H9 (cell line): Measurements from ENCODE around the gene DNASE1L3. TPM values are rescaled to one million over a fixed set of nuclear protein-coding genes. Genes with fewer than 3 reads are reported as not detected.

Experiments
- DNase-seq: peaks from one replicate; pipeline ENCODE4 v3.0.0-alpha.2; 2017
- H2AFZ ChIP-seq: one replicate; pipeline ENCODE4 v1.6.1; 2013; ENCODE audit warnings: mild to moderate bottlenecking, low read length, control low read depth, moderate library complexity
- H2AK5ac ChIP-seq: 2 replicates; pipeline ENCODE4 v1.6.1; 2013; ENCODE audit warnings: low read length, control low read depth, mixed read lengths; ENCODE audit not compliant: insufficient read length
- H2BK120ac ChIP-seq: one replicate; pipeline ENCODE4 v1.6.1; 2013; ENCODE audit warnings: low read depth, mild to moderate bottlenecking, low read length, control low read depth, inconsistent platforms; ENCODE audit not compliant: poor library complexity, severe bottlenecking
- H2BK12ac ChIP-seq: 2 replicates; pipeline ENCODE4 v1.6.1; 2013; ENCODE audit warnings: low read length, control low read depth, mixed read lengths, low read depth; ENCODE audit not compliant: insufficient read length
- H2BK15ac ChIP-seq: 2 replicates; pipeline ENCODE4 v1.6.1; 2013; ENCODE audit warnings: low read depth, low read length, control low read depth
- H2BK20ac ChIP-seq: one replicate; pipeline ENCODE4 v1.6.1; 2013; ENCODE audit warnings: low read depth, mild to moderate bottlenecking, low read length, control low read depth, inconsistent platforms; ENCODE audit not compliant: poor library complexity, severe bottlenecking
- H2BK5ac ChIP-seq: 2 replicates; pipeline ENCODE4 v1.6.1; 2013; ENCODE audit warnings: low read length, control low read depth, mixed read lengths; ENCODE audit not compliant: insufficient read length
- H3K14ac ChIP-seq: 2 replicates; pipeline ENCODE4 v1.6.1; 2013; ENCODE audit warnings: low read length, control low read depth; ENCODE audit not compliant: insufficient read depth
- H3K18ac ChIP-seq: 2 replicates; pipeline ENCODE4 v1.6.1; 2013; ENCODE audit warnings: low read depth, mild to moderate bottlenecking, mixed read lengths, low read length, control low read depth; ENCODE audit not compliant: insufficient read length
- H3K23ac ChIP-seq: 2 replicates; pipeline ENCODE4 v1.6.1; 2013; ENCODE audit warnings: low read length, control low read depth, mixed read lengths, low read depth; ENCODE audit not compliant: insufficient read length
- H3K23me2 ChIP-seq: 2 replicates; pipeline ENCODE4 v1.6.1; 2013; ENCODE audit warnings: low read depth, mild to moderate bottlenecking, mixed read lengths, low read length, control low read depth; ENCODE audit not compliant: insufficient read length, poor library complexity, severe bottlenecking
- H3K27ac ChIP-seq: 2 replicates; pipeline ENCODE4 v1.5.1; 2013; ENCODE audit warnings: low read length, control low read depth, mixed read lengths, low read depth; ENCODE audit not compliant: insufficient read length
- H3K27me3 ChIP-seq: 2 replicates; pipeline ENCODE4 v1.6.1; 2013; ENCODE audit warnings: low read length, control low read depth, inconsistent platforms; ENCODE audit not compliant: insufficient read depth
- H3K4ac ChIP-seq: 2 replicates; pipeline ENCODE4 v1.6.1; 2013; ENCODE audit warnings: low read depth, mild to moderate bottlenecking, control low read depth, inconsistent platforms, low read length, moderate library complexity
- H3K4me1 ChIP-seq: 2 replicates; pipeline ENCODE4 v1.6.1; 2013; ENCODE audit warnings: low read length, control low read depth, inconsistent platforms; ENCODE audit not compliant: insufficient read depth
- H3K4me2 ChIP-seq: 2 replicates; pipeline ENCODE4 v1.6.1; 2013; ENCODE audit warnings: low read length, control low read depth, mixed read lengths; ENCODE audit not compliant: insufficient read length, insufficient read depth
- H3K56ac ChIP-seq: 2 replicates; pipeline ENCODE4 v1.6.1; 2013; ENCODE audit warnings: low read depth, mild to moderate bottlenecking, mixed read lengths, low read length, control low read depth; ENCODE audit not compliant: insufficient read length
- H3K79me1 ChIP-seq: 2 replicates; pipeline ENCODE4 v1.6.1; 2013; ENCODE audit warnings: low read depth, mild to moderate bottlenecking, moderate library complexity, low read length, control low read depth, inconsistent platforms; ENCODE audit not compliant: insufficient read depth, poor library complexity, severe bottlenecking
- H3K79me2 ChIP-seq: 2 replicates; pipeline ENCODE4 v1.6.1; 2013; ENCODE audit warnings: low read length, control low read depth, inconsistent platforms; ENCODE audit not compliant: insufficient read depth
- H3K9ac ChIP-seq: 2 replicates; pipeline ENCODE4 v1.6.1; 2013; ENCODE audit warnings: low read length, control low read depth, mixed read lengths; ENCODE audit not compliant: insufficient read length; ENCODE audit errors: extremely low read depth
- H3K9me3 ChIP-seq: one replicate; pipeline ENCODE4 v1.6.1; 2013; ENCODE audit warnings: low read depth, low read length, inconsistent platforms; ENCODE audit not compliant: control insufficient read depth
- H3T11ph ChIP-seq: one replicate; pipeline ENCODE4 v1.6.1; 2013; ENCODE audit warnings: mild to moderate bottlenecking, low read length, control low read depth, inconsistent platforms
- H4K20me1 ChIP-seq: one replicate; pipeline ENCODE4 v1.6.1; 2013; ENCODE audit not compliant: control insufficient read depth, insufficient read length, insufficient read depth
- H4K5ac ChIP-seq: 2 replicates; pipeline ENCODE4 v1.6.1; 2013; ENCODE audit warnings: low read depth, mild to moderate bottlenecking, mixed read lengths, low read length, control low read depth; ENCODE audit not compliant: insufficient read length
- H4K8ac ChIP-seq: replicated peaks from 2 replicates; pipeline ENCODE4 v1.6.1; 2013; ENCODE audit warnings: low read length, control low read depth, mixed read lengths, low read depth; ENCODE audit not compliant: insufficient read length
- H4K91ac ChIP-seq: 2 replicates; pipeline ENCODE4 v1.6.1; 2013; ENCODE audit warnings: low read depth, mild to moderate bottlenecking, moderate library complexity, mixed read lengths, low read length, control low read depth; ENCODE audit not compliant: insufficient read length
- H3K27ac Mint-ChIP-seq, 3 experiments: 2 replicates in 2 of 3; 3 replicates in 1 of 3; pipeline ENCODE4 v1.8.0; 2020 to 2021; ENCODE audit warnings: mixed read lengths in 3 of 3, mild to moderate bottlenecking in 1 of 3, moderate library complexity in 1 of 3
- H3K27me3 Mint-ChIP-seq: 2 replicates; pipeline ENCODE4 v1.8.0; 2021; ENCODE audit warnings: low read depth, mild to moderate bottlenecking, moderate library complexity, mixed read lengths
- H3K36me3 Mint-ChIP-seq, 3 experiments: 2 replicates in 2 of 3; 3 replicates in 1 of 3; pipeline ENCODE4 v1.8.0; 2020 to 2021; ENCODE audit warnings: low read depth in 3 of 3, mixed read lengths in 3 of 3; ENCODE audit not compliant: insufficient read depth in 1 of 3
- H3K4me1 Mint-ChIP-seq, 2 experiments: 2 replicates each; pipeline ENCODE4 v1.8.0; 2020; ENCODE audit warnings: mixed read lengths in 2 of 2
- H3K4me3 Mint-ChIP-seq, 2 experiments: 2 replicates in 1 of 2; 3 replicates in 1 of 2; pipeline ENCODE4 v1.8.0; 2020 to 2021; ENCODE audit warnings: mild to moderate bottlenecking in 2 of 2, mixed read lengths in 2 of 2, moderate library complexity in 1 of 2
- H3K9me3 Mint-ChIP-seq, 2 experiments: 2 replicates in 1 of 2; 3 replicates in 1 of 2; pipeline ENCODE4 v1.8.0; 2020; ENCODE audit warnings: mild to moderate bottlenecking in 2 of 2, mixed read lengths in 2 of 2, moderate library complexity in 1 of 2
- CTCF ChIP-seq: fragments of 200-600 bp; sonication (generic); conservative IDR thresholded peaks from 3 replicates; pipeline ENCODE4 v1.8.0; 2021; ENCODE audit warnings: antibody characterized with exemption, mild to moderate bottlenecking
- WGBS: extraction: QIAGEN DNeasy Blood & Tissue Kit; methylation state at CpG from one replicate; pipeline ENCODE4 v1.1.7; 2013; ENCODE audit warnings: missing lambda C conversion rate, low lambda C conversion rate, mixed read lengths; ENCODE audit not compliant: insufficient read length; ENCODE audit errors: extremely low coverage; 5-methylcytosine and 5-hydroxymethylcytosine counted together
- total RNA-seq: library from RNA; stranded (reverse); gene quantifications from 2 replicates; pipeline ENCODE4 v1.2.1, GENCODE V29; 2021

The DNASE1L3 gene
- total RNA-seq, 1 experiment from 2014 or later = not detected

GRCh38 chr3:58154626-58155449, 55.9 kb downstream of the DNASE1L3 start:
- Histone ChIP-seq H2AFZ (no peak overlapping the region), H2BK12ac (no peak overlapping the region), H4K91ac (no peak overlapping the region), H3K9me3 (no peaks in the 10 kb centered on the region), H3K79me1 (no peaks in the 10 kb centered on the region), H2AK5ac (no peak overlapping the region), H3K23ac (no peak overlapping the region), H4K8ac (no peak overlapping the region), H2BK5ac (no peak overlapping the region), H3K56ac (no peak overlapping the region), H3K14ac (no peak overlapping the region), H2BK120ac (no peak overlapping the region), H3T11ph (no peak overlapping the region), H3K4me2 (no peak overlapping the region), H3K4me1 (no peaks in the 10 kb centered on the region), H2BK20ac (no peak overlapping the region), H3K9ac (no peak overlapping the region), H4K20me1 (no peaks in the 10 kb centered on the region), H3K27ac (no peak overlapping the region), H3K27me3 (no peaks in the 10 kb centered on the region), H4K5ac (no peak overlapping the region), H3K79me2 (no peaks in the 10 kb centered on the region), H2BK15ac (no peak overlapping the region), H3K23me2 (no peaks in the 10 kb centered on the region), H3K4ac (no peak overlapping the region), H3K18ac (no peak overlapping the region)
- WGBS = no CpG with 5 or more reads among the region's 10 CpGs
- Mint-ChIP-seq H3K4me1 (no peaks in the 10 kb centered on the region; a peak in 1 of 4 replicates), H3K27ac (no peak overlapping the region; a peak in 1 of 7 replicates), H3K9me3 (no peaks in the 10 kb centered on the region), H3K27me3 (no peaks in the 10 kb centered on the region), H3K4me3 (no peak overlapping the region), H3K36me3 (peaks cover 14 to 78% (median 64%) of the 10 kb centered on the region in 3 experiments; a peak in 6 of 7 replicates)
- TF ChIP-seq CTCF = no peak
- no peak for DNase-seq
